CD4-positive, alpha-beta T cell treated with Interferon alpha-2 for 1 hour (primary cell): ENCODE measurements around the gene PM20D1.

Source experiments
- DNase-seq, 2 donors: peaks; one replicate each; pipeline ENCODE4 v3.0.0-alpha.2; 2020 to 2022

PM20D1 gene

GRCh38 chr1:205803986-205804385 is 45.9 kb downstream of the PM20D1 start:
- DNase-seq, result no peak

DNA sequence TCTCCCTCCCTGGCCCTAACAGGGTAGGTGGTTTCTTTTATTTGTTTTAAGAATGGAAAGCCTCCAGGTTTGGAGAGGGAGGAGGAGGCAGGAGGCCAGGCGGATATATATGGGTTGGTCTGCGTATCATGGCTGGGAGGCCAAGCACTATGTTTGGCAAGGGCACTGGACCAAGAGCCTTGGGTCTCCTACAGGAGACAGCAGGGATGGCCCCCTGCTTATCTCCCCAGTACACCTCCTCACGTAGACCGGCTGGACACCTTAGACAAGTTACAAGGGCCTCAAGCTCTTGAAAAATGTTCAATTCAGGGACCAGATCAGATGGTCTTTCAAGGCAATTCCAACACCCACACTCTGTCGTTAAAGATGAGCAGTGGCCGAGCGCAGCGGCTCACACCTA is 47.9 kb downstream of the PM20D1 start:
- DNase-seq, result no peak

GRCh38 chr1:205800981-205801703 is 48.8 kb downstream of the PM20D1 start:
- no peak for DNase-seq

GRCh38 chr1:205800427-205800826 is 49.5 kb downstream of the PM20D1 start:
- DNase-seq, result no peak

DNA sequence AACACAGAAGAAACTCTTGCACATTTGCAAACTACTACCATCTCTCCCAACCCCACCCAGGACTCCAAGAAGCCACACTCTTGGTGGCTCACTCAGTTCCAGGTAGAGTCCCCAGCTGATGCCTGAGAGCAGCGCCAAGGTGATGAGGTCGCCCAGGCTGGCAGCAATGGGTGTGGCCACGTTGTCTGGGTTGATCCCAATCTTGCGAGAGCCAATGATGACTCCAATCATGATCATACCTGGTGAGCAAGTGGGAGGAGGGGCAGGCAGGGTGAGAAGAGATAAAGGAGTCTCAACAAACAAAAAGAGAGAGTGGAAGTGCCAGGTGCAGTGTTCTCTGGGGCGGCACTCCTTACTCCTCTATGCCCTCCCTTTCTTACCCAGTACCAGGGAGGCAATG is 51.4 kb downstream of the PM20D1 start:
- no peak for DNase-seq

DNA sequence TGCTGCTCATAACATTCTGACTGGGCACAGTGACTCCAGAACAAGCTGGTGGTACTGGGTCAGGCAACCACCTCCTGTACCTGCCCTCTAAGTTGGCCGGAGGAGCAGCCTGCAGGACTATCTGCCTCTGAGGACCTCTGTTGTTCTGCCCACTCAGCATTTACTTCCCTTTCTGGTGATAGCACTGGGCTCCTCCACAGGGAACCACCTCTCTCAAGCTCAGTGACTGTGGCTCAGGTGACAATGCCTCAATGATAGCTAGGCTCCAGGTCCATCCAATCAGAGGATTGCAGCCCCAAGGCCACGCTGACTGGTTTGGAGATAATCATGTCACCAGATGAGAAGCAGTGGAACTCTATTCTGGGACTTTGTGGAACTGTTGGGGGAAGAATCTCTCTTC is 52.8 kb downstream of the PM20D1 start:
- no peak for DNase-seq

DNA sequence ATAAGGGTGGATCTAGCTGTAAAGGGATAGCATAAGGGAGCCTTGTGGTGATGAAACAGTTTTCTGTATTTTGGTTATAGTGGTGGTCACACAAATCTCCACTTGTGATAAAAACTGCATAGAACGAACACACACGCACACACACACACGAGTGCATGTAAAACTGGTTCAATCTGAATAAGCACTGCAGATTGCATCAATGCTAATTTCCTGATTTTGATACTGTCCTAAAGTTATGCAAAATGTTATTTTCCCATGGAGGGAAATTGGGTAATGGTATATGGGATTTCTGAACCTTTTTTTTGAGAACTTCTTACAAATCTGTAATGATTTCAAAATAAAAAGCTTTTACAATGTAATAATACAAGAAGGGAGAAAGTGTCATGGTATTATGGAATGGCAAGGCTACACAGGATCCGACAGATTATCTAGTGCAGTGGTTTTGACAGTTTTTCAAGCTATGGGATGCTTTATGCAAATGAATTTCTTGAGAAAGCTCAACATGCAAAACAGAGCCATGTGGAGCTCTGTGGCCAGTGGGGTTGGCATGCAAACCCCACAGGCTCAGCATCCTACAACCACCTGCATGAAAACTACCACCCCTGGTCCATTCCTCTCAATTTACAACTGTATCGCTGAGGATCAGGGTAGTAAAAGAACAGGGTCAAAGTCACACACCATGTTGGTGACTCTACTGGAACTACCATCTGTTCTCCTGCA is 55.8 kb downstream of the PM20D1 start:
- no peak for DNase-seq

DNA sequence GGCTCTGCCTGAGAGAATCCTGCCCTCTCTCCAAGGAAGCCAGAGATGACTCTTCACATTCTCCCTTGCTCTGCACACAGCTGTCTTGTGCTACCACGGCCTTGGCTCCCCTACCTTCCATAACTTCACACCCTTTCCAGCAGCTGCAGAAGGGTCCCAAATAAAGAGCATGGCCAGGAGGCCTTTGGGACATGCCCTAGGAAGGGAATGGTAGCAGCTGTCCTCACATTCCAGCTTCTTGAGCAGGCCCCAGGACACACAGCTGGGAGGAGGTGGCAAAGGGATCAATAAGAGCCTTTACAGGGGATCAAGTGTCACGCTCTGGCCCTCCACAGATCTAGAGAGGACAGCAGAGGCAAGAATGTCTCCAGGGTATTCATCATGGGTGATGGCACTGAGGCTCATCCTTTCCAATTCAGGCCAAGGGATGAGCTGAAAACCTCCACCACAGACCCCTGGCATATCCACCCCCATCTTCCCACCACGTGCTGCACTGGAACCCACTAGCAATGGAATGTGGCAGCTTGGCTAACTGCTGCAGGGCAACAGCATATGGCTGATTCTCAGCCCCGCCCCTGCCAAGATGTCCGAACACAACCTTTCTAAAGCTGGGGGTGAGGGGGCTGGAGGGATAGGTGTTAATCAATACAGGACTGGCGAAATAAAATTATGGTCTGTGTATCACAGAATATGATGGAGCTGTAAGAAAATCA is 56.8 kb downstream of the PM20D1 start:
- no peak for DNase-seq

DNA sequence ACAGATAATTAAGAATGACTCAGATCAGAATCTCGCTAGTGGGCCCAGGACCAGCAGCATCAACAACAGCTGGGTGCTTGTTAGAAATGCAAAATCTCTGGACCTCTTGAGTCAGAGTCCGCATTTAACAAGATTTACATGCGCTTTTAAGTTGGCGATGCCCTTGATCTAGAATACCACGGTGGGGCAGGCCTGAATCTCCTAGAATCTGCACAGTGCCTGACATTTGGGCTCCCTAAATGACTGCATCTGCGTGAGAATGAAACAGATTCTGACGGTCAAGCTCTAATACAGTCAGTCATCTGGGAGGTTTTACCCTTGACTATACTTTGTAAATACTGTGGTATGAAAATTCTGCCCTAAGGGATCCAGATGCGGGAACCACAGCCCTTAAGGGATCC is 57.5 kb downstream of the PM20D1 start:
- no peak for DNase-seq

GRCh38 chr1:205791568-205792180 is 58.3 kb downstream of the PM20D1 start:
- DNase-seq, result peak; percentile 64 to 73

DNA sequence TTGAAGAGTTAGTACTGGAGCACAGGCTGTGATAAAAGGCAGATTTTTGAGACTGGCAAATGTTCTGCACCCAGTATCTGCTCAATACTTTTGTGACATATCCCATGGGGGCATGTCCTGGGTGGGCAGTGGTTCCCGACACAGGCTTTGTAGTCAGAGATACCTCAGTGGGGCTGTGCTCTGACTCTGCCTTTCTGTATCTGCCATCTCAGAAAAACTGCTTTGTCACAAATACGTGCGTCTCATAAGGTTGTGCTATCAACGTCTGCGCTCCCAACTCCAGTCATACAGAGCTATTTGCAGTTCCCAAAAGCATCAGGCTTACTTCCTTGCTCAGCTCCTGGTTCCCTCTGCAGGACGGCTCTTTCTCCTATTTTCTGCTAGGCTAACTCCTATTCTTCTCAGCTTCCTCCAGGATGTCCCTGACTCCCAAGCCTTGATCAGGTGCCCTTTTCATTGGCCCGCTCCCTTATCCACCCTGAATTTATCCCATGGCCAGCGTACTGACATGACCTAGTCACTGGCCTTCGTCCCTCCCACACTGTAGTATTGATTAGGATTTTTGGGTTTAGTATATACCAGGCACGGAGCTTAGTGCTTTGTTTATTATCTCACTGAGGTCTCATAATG is 62.5 kb downstream of the PM20D1 start:
- no peak for DNase-seq

GRCh38 chr1:205786601-205787000 is 63.3 kb downstream of the PM20D1 start:
- no peak for DNase-seq

DNA sequence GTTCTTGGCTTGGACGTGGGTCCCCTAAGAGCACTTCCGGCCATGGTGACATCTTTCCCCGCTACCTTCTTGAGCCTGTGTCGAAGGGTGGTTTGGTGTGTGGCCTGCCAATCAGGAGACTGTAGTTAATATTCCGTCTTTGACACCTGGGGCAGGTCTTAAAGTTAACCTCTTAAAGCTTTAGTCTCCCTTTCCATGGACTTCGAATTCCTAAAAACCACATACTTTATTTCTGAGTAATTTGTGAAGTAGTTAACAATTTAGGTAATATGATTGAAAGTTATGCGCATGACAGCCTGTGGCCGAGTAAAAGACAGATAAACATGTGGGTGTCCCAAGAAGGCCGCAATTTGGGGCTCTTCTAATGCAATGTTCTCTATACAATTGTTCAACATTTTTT is 64.5 kb downstream of the PM20D1 start:
- no peak for DNase-seq

DNA sequence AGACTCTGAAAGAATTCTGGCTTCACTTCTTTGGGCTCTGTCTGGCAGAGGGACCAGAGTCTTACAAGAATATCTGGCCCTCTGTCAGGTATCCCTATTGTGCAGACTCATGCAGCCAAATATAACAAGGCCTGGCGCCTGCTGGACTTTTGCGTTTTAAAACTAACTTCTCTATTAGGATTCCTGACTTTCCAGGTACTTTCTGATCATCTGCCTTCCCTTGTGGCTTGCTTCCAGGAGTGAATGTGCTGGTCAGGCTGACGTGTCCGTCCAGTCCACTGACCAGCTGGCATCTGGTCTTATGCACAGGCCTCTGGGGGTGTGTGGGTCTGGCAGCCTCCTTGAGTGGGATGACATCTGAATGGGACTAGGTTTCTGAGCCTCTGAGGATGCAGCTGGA is 66.0 kb downstream of the PM20D1 start:
- no peak for DNase-seq

- no peak for DNase-seq
Measured at GRCh38 chr1:205783433-205783795, 66.5 kb downstream of the PM20D1 start.

DNA sequence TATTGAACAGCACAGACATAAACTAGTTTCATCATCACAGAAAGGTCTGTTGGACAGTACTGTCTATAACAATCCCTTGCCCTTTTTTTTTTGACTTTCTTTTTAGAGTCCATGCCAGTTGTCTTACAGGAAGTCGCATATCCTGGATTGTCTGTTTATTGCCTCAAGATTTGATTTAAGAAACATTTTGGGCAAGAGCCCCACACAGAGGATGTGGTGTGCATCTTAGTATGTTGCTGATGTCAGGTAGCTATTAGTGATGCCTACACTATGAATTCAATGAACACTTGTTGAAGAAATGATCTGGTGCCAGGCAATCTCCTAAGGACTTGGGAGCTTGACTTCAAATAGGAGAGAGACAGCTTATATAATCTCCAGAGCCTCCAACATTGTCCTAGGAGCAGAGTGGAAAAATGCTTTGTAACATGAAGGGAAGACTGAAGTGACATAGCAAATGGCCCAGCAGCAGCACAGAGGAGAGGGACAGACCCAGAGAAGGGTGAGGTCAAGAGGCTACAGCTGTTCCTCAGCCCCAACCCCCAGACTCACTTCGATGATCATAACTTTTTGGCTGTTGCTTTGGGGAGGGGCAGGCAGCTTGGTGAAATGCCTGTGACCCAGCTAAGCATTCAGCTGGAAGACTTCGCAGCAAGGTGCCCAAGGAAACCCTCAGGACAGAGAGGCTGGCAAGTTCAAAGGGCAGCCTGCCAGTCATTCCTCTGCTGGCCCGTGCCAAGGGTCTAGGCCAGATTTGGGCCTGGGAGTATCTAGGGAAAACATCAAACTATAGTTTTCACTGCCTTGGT is 67.1 kb downstream of the PM20D1 start:
- DNase-seq, result peak in 1 of 2 donors; percentile 26

DNA sequence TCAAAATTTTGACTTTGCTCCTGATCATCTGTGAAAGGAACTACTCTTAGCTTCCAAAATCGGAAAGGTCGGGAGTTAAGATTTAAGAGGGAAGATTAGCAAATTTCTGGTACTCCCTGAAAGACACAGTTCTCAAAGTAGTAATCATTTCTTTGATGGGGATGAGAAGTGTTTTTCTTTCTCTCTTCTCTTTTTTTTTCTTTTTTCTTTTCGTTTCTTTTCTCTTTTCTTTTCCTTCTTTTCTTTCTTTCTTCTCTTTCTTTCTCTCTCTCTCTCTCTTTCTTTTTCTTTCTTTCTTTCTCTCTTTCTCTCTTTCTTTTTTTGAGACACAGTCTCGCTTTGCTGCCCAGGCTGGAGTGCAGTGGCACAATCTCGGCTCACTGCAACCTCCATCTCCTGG is 69.6 kb downstream of the PM20D1 start:
- DNase-seq, result no peak
